GM20000 (cell line): ENCODE data around the gene CSNK2A2.

ENCODE experiments used
- DNase-seq: peaks from one replicate; pipeline ENCODE4 v3.0.0; 2012; ENCODE audit warnings: low spot score
- TF ChIP-seq, protein P1 (sequence below): IDR thresholded peaks from 2 replicates; pipeline ENCODE4 v1.5.1; 2012; ENCODE audit warnings: mild to moderate bottlenecking, control low read depth; ENCODE audit errors: extremely low read depth, missing control alignments

Gene CSNK2A2

GRCh38 chr16:58157951-58158540, 39.9 kb downstream of the CSNK2A2 start:
- TF ChIP-seq, protein P1, sequence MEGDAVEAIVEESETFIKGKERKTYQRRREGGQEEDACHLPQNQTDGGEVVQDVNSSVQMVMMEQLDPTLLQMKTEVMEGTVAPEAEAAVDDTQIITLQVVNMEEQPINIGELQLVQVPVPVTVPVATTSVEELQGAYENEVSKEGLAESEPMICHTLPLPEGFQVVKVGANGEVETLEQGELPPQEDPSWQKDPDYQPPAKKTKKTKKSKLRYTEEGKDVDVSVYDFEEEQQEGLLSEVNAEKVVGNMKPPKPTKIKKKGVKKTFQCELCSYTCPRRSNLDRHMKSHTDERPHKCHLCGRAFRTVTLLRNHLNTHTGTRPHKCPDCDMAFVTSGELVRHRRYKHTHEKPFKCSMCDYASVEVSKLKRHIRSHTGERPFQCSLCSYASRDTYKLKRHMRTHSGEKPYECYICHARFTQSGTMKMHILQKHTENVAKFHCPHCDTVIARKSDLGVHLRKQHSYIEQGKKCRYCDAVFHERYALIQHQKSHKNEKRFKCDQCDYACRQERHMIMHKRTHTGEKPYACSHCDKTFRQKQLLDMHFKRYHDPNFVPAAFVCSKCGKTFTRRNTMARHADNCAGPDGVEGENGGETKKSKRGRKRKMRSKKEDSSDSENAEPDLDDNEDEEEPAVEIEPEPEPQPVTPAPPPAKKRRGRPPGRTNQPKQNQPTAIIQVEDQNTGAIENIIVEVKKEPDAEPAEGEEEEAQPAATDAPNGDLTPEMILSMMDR: no peak
- DNase-seq: no peak

- no peak for DNase-seq
- TF ChIP-seq, protein P1: no peak
Measured at GRCh38 chr16:58157239-58157638, 40.7 kb downstream of the CSNK2A2 start.

- DNase-seq: peak; percentile 12
Measured at GRCh38 chr16:58155839-58156238, 42.1 kb downstream of the CSNK2A2 start.

DNA sequence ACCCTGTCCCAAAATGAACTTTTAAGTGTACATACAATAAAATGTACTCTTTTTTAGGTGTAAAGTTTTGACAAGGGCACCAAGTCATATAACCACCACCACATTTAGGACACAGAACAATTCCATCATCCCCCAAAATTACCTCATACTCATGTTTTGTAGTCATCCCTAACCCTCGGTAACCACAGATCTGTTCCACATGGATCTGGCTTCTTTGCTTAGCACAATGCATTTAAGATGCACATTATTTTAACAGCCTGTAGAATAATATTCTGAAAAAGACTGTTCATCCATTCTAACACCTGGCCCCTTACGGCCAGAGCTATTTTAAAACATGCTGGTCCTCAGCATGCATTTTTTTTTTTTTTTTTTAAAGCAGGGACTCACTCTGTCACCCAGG, 43.6 kb downstream of the CSNK2A2 start:
- TF ChIP-seq, protein P1: no peak
- no peak for DNase-seq

More at GRCh38 chr16:58155839-58156238, 42.1 kb downstream of the CSNK2A2 start:
- TF ChIP-seq, protein P1: no peak

DNA sequence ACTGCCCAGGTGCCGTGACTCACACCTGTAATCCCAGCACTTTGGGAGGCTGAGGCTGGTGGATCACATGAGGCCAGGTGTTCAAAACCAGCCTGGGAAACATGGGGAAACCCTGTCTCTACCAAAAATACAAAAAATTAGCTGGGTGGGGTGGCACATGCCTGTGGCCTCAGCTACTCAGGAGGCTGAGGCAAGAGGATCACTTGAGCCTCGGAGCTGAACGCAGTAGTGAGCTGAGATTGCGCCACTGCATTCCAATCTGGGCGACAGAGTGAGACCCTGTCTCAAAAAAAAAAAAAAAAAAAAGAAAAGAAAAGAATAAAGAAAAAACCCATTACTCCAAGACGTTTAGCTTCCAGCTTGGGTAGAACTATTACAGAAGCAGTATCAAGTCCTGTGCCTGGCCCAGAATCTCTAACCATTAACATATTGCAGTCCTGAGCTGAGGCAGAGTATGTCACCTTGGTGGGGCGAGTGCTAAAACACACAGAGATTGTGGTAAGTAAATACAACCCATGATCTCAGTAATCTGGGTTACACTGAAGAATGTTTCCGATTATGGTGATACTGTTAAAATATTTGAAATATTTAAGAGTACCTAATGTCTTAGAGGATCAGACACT, 45.5 kb downstream of the CSNK2A2 start:
- TF ChIP-seq, protein P1: no peak
- no peak for DNase-seq

DNA sequence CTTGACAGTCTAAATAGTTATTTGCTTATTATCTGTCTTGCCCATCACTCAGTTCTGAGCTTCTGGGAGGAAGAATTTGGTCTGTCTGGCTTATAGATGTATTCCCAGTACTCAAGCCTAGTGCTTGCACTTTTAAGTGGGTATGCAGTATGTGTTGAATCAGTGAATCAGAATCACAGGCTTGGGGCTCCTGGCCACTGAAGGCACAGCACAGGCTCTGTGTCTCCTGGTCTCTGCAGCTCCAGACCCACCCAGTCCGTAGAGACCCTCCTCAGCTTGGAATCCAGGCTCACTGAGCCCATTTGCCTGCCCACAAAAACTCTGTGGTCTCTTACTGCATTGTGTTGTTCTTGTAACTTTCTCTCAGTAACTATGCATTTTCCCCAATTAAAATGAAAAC, 49.4 kb downstream of the CSNK2A2 start:
- TF ChIP-seq, protein P1: no peak
- DNase-seq: no peak

GRCh38 chr16:58148099-58148498, 49.8 kb downstream of the CSNK2A2 start:
- DNase-seq: no peak
- TF ChIP-seq, protein P1: no peak
